Ovary (tissue), 9 donors: ENCODE measurements around the gene RBBP8. TPM values are rescaled to one million over a fixed set of nuclear protein-coding genes. Genes with fewer than 3 reads are reported as not detected.

Source experiments
- DNase-seq, 5 donors: peaks; one replicate each; pipeline ENCODE4 v3.0.0-alpha.2; 2019 to 2020
- H3K27ac ChIP-seq, 2 donors: fragments of 200-600 bp; one replicate each; pipeline versions ENCODE4 v1.5.1 to v1.8.0; 2019 to 2022
- H3K27me3 ChIP-seq: fragments of 200-600 bp; one replicate; pipeline ENCODE4 v1.8.0; 2022
- H3K36me3 ChIP-seq: fragments of 200-600 bp; sonication (generic); one replicate; pipeline ENCODE4 v1.5.1; 2019
- H3K4me1 ChIP-seq: one replicate; pipeline ENCODE4 v1.8.1; 2013; ENCODE audit warnings: mild to moderate bottlenecking, moderate library complexity; ENCODE audit not compliant: insufficient read depth
- H3K4me3 ChIP-seq: fragments of 200-600 bp; sonication (generic); one replicate; pipeline ENCODE4 v1.5.1; 2017
- H3K9me3 ChIP-seq, 2 donors: fragments of 200-600 bp in 1 of 2; sonication (generic) in 1 of 2; one replicate each; pipeline versions ENCODE4 v1.5.1 to v1.8.1; 2013 to 2019; ENCODE audit warnings: mild to moderate bottlenecking in 1 of 2, moderate library complexity in 1 of 2
- EP300 ChIP-seq: sonication (generic); formaldehyde crosslinking; IDR thresholded peaks from one replicate; pipeline ENCODE4 v1.6.1; 2017; ENCODE audit warnings: antibody characterized with exemption
- POLR2A ChIP-seq: fragments of 450-650 bp; IDR thresholded peaks from one replicate; pipeline ENCODE4 v1.6.1; 2017; ENCODE audit warnings: antibody characterized with exemption, mild to moderate bottlenecking, moderate library complexity
- WGBS, 3 donors: extraction: QIAGEN DNeasy Blood & Tissue Kit in 1 of 3; methylation state at CpG; one replicate each; pipeline versions ENCODE4 v1.1.5 to v1.1.7; 2013 to 2017; 5-methylcytosine and 5-hydroxymethylcytosine counted together
- intact Hi-C, 4 donors: fragments of 100-400 bp; cut with DNase I; formaldehyde crosslinking; loops; one replicate each; pipeline versions ENCODE4 v1.11.0 to v1.15.1; 2022 to 2023
- polyA plus RNA-seq, 2 donors: library from polyadenylated mRNA; stranded (reverse); fragments of 200-250 nt in 1 of 2; fragments of 350-450 nt in 1 of 2; fragmentation: Illumina TruSeq in 1 of 2; extraction: RNeasy Lipid Tissue Mini Kit (QIAGEN cat#74804) in 1 of 2; gene quantifications; one replicate each; pipeline ENCODE4 v1.2.3, GENCODE V29; 2013 to 2014
- total RNA-seq, 7 donors: library from RNA; depleted of rRNA in 2 of 7; stranded (reverse); fragments of >200 nt in 2 of 7; fragmentation: NEBNext Ultra II Directional in 3 of 7; extraction: Animal tissue kit (Norgen Biotek cat#: 25700) in 3 of 7; gene quantifications; one replicate each; pipeline versions ENCODE4 v1.1.0 to v1.2.4, GENCODE V29; 2016 to 2023
- TF ChIP-seq, protein P1 (sequence below), 3 donors: fragments of 450-650 bp in 2 of 3; fragments of 200-600 bp in 1 of 3; IDR thresholded peaks; one replicate each; pipeline versions ENCODE4 v1.5.1 to v1.8.0; 2016 to 2022; ENCODE audit warnings: antibody characterized with exemption in 3 of 3, mild to moderate bottlenecking in 1 of 3
- donor health status: DM: no; HTN: no; CAD: no; lungs with moderate emphysema.
- donor health status: DM: no; HTN: no; CAD: no.
- donor health status: Bipolar disorder and iron deficiency.
- donor health status: DM: yes; HTN: yes; CAD: no.
- donor health status: DM: no; HTN: no; CAD: no.
- donor health status: DM: yes; HTN: yes; CAD: no.

Gene RBBP8
- total and polyA plus RNA-seq, 9 donors: 7.3 to 59.4 (median 13.6) TPM

DNA sequence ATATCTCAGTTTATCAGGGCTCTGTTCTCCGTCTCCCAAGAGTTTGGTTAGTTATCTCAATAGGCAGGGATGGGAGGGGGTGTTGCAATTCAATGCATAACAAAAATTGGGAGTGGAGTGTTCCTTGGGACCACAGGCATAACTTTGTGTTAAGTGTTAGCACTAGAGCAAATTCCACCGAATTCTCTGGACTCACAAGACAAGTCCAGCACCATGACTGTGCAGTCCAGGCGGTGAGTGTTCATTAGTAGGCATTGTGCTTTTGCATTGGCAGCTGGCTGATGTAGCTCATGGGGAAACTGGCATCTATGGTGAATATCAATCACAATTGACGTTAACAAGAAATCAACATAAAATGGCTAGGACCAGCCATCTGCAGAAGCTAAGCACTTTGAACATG is 123.2 kb downstream of the RBBP8 start:
- Histone ChIP-seq H3K27me3 (no peaks in the 10 kb centered on the region), H3K4me3 (no peak overlapping the region), H3K4me1 (no peaks in the 10 kb centered on the region), H3K36me3 (no peaks in the 10 kb centered on the region), H3K9me3 (no peaks in the 10 kb centered on the region), H3K27ac (no peak overlapping the region)
- intact Hi-C loops: no loop called here
- no peak for DNase-seq
- 71 to 80% (median 78%) methylated on average over 4 of the region's 4 CpGs for WGBS, 3 donors
- TF ChIP-seq, protein P1, sequence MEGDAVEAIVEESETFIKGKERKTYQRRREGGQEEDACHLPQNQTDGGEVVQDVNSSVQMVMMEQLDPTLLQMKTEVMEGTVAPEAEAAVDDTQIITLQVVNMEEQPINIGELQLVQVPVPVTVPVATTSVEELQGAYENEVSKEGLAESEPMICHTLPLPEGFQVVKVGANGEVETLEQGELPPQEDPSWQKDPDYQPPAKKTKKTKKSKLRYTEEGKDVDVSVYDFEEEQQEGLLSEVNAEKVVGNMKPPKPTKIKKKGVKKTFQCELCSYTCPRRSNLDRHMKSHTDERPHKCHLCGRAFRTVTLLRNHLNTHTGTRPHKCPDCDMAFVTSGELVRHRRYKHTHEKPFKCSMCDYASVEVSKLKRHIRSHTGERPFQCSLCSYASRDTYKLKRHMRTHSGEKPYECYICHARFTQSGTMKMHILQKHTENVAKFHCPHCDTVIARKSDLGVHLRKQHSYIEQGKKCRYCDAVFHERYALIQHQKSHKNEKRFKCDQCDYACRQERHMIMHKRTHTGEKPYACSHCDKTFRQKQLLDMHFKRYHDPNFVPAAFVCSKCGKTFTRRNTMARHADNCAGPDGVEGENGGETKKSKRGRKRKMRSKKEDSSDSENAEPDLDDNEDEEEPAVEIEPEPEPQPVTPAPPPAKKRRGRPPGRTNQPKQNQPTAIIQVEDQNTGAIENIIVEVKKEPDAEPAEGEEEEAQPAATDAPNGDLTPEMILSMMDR (IDR thresholded peaks at IDR 0.05): no peak
- TF ChIP-seq EP300: no peak
- no peak for TF ChIP-seq POLR2A

DNA sequence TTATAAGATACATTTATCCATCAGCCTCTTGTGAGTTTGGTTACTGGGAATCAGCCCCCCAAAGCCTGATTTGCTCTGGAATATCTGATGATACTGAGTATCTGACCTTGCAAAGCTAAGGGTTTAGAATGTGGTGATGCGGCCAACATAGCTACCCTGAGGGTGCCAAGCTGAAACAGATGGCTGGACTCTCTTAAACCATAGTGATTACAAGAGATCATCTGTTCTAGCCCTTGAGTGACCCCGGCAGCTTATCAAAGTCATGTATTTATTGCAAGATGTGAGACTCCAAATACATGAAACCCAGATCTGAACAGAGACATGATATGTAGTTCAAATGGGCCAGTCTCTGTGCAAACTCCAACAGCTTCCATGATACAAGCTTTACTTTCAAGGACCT is 124.0 kb downstream of the RBBP8 start:
- Histone ChIP-seq H3K4me1 (no peaks in the 10 kb centered on the region), H3K4me3 (no peak overlapping the region), H3K27me3 (no peaks in the 10 kb centered on the region), H3K27ac (no peak overlapping the region), H3K9me3 (no peaks in the 10 kb centered on the region), H3K36me3 (no peaks in the 10 kb centered on the region)
- DNase-seq: no peak
- WGBS, 3 donors: 88 to 95% (median 94%) methylated on average over 2 of the region's 2 CpGs
- intact Hi-C loops: no loop called here
- TF ChIP-seq, protein P1 (IDR thresholded peaks at IDR 0.05): no peak
- TF ChIP-seq EP300 (no peak), POLR2A (no peak)

DNA sequence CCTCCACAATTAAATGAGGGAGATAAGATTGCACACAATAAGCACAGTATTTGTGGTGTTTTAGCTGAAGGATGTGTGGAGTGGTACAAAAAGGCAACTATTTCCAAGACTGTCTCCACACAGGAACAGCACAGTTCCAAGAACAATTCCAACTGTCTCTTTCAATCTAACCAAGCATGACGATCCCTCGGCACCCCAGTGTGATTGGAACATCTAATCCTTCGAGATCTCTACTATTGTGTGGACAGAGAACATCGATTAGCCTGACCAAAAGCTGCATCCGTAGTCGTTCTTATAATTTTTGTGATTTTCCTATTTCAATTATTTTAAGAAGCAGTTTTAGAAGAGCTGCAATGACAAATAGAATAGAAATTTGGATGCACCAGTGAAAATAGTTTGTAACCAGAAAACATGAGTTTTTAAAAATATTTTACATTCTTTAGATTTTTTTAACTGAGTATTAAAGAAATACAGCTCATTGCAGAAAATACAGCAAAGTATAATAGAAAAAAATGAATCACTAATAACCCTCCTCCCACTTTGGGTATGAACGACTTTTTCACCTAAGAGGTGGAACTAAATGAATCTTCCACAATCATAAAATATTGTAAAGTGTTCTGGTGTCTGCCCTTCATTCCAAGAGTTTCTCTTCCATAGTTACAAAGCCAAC is 125.8 kb downstream of the RBBP8 start:
- TF ChIP-seq EP300 (no peak), POLR2A (no peak)
- TF ChIP-seq, protein P1 (IDR thresholded peaks at IDR 0.05): no peak
- Histone ChIP-seq H3K9me3 (no peaks in the 10 kb centered on the region), H3K4me3 (no peak overlapping the region), H3K27ac (no peak overlapping the region), H3K36me3 (no peaks in the 10 kb centered on the region), H3K4me1 (no peaks in the 10 kb centered on the region), H3K27me3 (no peaks in the 10 kb centered on the region)
- no peak for DNase-seq
- intact Hi-C loops: no loop called here
- 31 to 58% (median 35%) methylated on average over 7 of the region's 7 CpGs for WGBS, 3 donors

DNA sequence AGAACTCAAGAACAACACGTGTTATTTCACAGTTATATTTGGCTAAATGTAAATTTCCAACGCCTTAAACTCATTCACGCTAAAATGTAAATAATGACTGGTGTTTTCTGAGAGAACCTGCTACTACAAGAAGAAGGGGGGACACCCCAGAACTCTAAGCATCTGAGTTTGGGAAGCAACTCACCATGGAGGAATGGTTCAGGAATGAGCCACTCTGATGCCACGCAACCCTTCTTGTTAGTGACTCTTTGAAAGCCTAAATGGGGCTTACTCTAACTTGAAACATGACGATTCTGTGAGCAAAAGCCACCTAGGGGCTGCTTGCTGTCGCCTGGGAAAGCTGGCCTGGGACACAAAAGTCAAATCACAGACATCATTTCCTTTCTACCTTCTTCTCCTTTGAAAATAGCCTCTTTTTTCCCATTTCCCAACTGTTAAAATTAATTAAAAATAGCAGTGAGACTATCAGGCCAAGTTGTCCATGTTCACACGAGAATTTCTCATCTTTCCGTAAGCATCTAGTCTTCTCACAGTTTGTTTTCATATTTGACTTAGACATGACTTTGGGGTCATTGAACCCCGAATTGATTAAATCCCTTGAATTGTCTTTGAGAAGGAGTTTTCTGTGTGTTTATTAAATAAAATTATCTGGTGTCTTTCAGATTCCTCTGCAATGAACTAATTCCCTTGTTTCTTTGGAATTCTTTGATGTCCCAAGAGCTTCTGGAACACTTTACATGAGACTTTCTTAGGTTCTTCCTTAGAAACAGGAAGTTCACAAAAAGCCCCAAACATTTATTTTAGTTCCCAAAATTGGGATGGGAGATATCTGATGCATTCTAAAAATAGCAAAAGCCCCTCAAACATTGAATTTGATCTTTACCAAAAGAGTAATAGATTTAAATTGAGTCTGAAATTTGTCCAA is 126.7 kb downstream of the RBBP8 start:
- H3K9me3 ChIP-seq: no peaks in the 10 kb centered on the region
- 38 to 56% (median 45%) methylated on average over 9 of the region's 9 CpGs for WGBS, 3 donors

More for the DNA sequence above, 126.7 kb downstream of the RBBP8 start:
- Histone ChIP-seq H3K4me3 (no peak overlapping the region), H3K27me3 (no peaks in the 10 kb centered on the region), H3K36me3 (no peaks in the 10 kb centered on the region), H3K27ac (no peak overlapping the region), H3K4me1 (no peaks in the 10 kb centered on the region)
- TF ChIP-seq EP300 (no peak), POLR2A (no peak)
- TF ChIP-seq, protein P1 (IDR thresholded peaks at IDR 0.05): no peak
- no peak for DNase-seq
- intact Hi-C loops: no loop called here
